Measurements from ENCODE around the gene C4B. TPM values are rescaled to one million over a fixed set of nuclear protein-coding genes. Genes with fewer than 3 reads are reported as not detected.

The C4B gene
- polyA plus RNA-seq, 2 of the 4 experiments (the other 2 are of a cell fraction), result 1.3 TPM

DNA sequence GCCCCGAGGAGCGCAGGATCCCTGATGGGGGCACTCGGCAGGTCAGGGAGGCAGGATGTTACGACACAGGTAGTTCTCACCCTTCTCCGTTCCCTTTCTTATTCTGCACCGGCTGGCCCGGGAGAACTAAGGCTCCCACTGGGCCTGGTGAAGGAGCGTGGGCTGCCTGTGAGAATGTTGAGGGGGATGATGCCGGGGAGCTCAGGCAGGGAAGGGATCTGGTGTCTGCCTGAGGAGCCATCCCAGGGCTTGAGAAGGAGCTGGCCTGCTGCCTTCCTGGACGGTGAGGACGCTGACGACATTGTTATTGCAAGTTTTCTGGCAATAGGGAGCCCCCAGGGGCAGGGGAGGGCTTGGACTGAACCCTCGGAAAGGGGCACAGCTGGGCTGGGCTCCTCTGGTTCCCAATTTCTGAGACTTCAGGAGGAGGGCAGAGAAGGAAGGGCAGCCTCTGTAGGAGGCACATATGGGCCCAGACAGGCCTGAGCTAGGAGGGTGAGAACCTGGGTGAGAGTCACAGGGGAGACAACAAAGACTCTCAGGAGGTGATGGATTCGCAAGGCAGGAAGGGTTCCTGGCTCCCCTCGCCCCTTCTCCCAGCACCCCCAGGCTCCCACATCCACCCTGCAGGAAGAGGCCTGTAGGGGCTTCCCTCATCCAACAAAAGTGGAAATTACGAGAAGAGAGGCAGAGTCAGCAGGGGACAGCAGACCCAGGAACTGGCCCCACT, 56.4 kb downstream of the C4B start:
- DNase-seq (ENCODE audit: low read depth in 1 of 2, low spot score in 1 of 2) (no peak), ATAC-seq (no peak), FAIRE-seq (no peak)
- ChIA-PET POLR2A (no interaction called here), CTCF (interaction anchor here (0.6 kb wide), 1 partner anchor 271 kb away, joined by 4 read pairs; no protein-coding TSS in a partner anchor)
- H3K27ac ChIP-seq, result no peak overlapping the region
- no peak overlapping the region for H3K4me3 ChIP-seq
- 70% methylated on average over 15 of the region's 16 CpGs for WGBS (ENCODE audit: missing lambda C conversion rate)
- no peaks in the 10 kb centered on the region for H3K9me3 ChIP-seq
- TF ChIP-seq ZNF302 (CRISPR knock-in tag; IDR thresholded peaks at IDR 0.05) (no peak), KDM5A (IDR thresholded peaks at IDR 0.05) (no peak), CBX8 (IDR thresholded peaks at IDR 0.05) (no peak), SMC3 (IDR thresholded peaks at IDR 0.05) (no peak), POLR2AphosphoS2 (conservative IDR thresholded peaks at IDR 0.05; ENCODE audit: low read length) (no peak), MAFK (IDR thresholded peaks at IDR 0.05; ENCODE audit: partially characterized antibody) (no peak), JUN (IDR thresholded peaks at IDR 0.05) (no peak), HOXA7 (CRISPR knock-in tag; IDR thresholded peaks at IDR 0.05) (no peak), JUNB (IDR thresholded peaks at IDR 0.05) (no peak), FOSL2 (IDR thresholded peaks at IDR 0.05) (no peak), FOSL2 (CRISPR knock-in tag; IDR thresholded peaks at IDR 0.05) (no peak), RNF2 (IDR thresholded peaks at IDR 0.05; ENCODE audit: borderline replicate concordance, low read depth) (no peak), FOSB (CRISPR knock-in tag; IDR thresholded peaks at IDR 0.05) (no peak)
- TF ChIP-seq, protein P1, sequence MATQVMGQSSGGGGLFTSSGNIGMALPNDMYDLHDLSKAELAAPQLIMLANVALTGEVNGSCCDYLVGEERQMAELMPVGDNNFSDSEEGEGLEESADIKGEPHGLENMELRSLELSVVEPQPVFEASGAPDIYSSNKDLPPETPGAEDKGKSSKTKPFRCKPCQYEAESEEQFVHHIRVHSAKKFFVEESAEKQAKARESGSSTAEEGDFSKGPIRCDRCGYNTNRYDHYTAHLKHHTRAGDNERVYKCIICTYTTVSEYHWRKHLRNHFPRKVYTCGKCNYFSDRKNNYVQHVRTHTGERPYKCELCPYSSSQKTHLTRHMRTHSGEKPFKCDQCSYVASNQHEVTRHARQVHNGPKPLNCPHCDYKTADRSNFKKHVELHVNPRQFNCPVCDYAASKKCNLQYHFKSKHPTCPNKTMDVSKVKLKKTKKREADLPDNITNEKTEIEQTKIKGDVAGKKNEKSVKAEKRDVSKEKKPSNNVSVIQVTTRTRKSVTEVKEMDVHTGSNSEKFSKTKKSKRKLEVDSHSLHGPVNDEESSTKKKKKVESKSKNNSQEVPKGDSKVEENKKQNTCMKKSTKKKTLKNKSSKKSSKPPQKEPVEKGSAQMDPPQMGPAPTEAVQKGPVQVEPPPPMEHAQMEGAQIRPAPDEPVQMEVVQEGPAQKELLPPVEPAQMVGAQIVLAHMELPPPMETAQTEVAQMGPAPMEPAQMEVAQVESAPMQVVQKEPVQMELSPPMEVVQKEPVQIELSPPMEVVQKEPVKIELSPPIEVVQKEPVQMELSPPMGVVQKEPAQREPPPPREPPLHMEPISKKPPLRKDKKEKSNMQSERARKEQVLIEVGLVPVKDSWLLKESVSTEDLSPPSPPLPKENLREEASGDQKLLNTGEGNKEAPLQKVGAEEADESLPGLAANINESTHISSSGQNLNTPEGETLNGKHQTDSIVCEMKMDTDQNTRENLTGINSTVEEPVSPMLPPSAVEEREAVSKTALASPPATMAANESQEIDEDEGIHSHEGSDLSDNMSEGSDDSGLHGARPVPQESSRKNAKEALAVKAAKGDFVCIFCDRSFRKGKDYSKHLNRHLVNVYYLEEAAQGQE (IDR thresholded peaks at IDR 0.05), result no peak
- TF ChIP-seq, protein P2, sequence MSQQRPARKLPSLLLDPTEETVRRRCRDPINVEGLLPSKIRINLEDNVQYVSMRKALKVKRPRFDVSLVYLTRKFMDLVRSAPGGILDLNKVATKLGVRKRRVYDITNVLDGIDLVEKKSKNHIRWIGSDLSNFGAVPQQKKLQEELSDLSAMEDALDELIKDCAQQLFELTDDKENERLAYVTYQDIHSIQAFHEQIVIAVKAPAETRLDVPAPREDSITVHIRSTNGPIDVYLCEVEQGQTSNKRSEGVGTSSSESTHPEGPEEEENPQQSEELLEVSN (IDR thresholded peaks at IDR 0.05; ENCODE audit: borderline replicate concordance, low read depth), result no peak
- no peaks in the 10 kb centered on the region for H3K4me1 ChIP-seq
- H3K4me2 ChIP-seq, result no peak overlapping the region

DNA sequence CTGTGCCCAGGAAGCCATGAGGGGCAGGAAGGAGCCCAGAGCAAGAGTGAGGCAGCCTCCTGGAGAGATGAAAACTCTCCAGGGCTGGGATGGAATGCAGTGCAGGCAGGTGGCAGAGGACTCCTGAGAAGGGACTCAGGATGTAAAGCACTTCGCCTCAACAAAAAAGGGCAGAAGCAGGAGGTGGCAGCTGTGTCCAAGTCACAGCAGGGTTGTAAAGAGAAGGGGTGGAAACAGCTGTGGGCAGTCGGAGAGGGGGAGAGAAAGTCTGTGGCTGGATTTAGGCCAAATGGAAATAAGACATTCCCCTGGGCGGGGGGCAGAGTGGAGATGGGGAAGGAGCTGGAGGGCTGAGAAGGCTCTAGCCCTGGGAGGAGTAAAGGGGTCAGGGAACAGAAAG, 58.5 kb downstream of the C4B start:
- 67% methylated on average over 3 of the region's 3 CpGs for WGBS (ENCODE audit: missing lambda C conversion rate)

More for the DNA sequence above, 58.5 kb downstream of the C4B start:
- FAIRE-seq (no peak), DNase-seq (ENCODE audit: low read depth in 1 of 2, low spot score in 1 of 2) (no peak), ATAC-seq (no peak)
- TF ChIP-seq RCOR1 (IDR thresholded peaks at IDR 0.05; ENCODE audit: low read depth, low read length) (no peak), POLR2AphosphoS2 (conservative IDR thresholded peaks at IDR 0.05; ENCODE audit: low read length) (no peak), KDM5A (IDR thresholded peaks at IDR 0.05) (no peak), EHMT2 (IDR thresholded peaks at IDR 0.05; ENCODE audit: low read depth) (no peak), RFX5 (IDR thresholded peaks at IDR 0.05) (no peak), FOSL2 (IDR thresholded peaks at IDR 0.05) (no peak), FOSL2 (CRISPR knock-in tag; IDR thresholded peaks at IDR 0.05) (no peak), SREBF2 (IDR thresholded peaks at IDR 0.05) (no peak), RNF2 (IDR thresholded peaks at IDR 0.05; ENCODE audit: borderline replicate concordance, low read depth) (no peak), KDM1A (IDR thresholded peaks at IDR 0.05; ENCODE audit: low read depth) (no peak), NR3C1 (IDR thresholded peaks at IDR 0.05) (no peak), MAFK (IDR thresholded peaks at IDR 0.05; ENCODE audit: partially characterized antibody) (no peak), JUNB (IDR thresholded peaks at IDR 0.05) (no peak), BHLHE40 (IDR thresholded peaks at IDR 0.05; ENCODE audit: low read depth, low read length) (no peak), CHD2 (IDR thresholded peaks at IDR 0.05; ENCODE audit: low read length, partially characterized antibody) (no peak), HOXB13 (CRISPR knock-in tag; IDR thresholded peaks at IDR 0.05; ENCODE audit: low read depth) (no peak), NPAS2 (CRISPR knock-in tag; IDR thresholded peaks at IDR 0.05; ENCODE audit: borderline replicate concordance) (no peak), HEYL (CRISPR knock-in tag; IDR thresholded peaks at IDR 0.05) (no peak)
- TF ChIP-seq, protein P3, sequence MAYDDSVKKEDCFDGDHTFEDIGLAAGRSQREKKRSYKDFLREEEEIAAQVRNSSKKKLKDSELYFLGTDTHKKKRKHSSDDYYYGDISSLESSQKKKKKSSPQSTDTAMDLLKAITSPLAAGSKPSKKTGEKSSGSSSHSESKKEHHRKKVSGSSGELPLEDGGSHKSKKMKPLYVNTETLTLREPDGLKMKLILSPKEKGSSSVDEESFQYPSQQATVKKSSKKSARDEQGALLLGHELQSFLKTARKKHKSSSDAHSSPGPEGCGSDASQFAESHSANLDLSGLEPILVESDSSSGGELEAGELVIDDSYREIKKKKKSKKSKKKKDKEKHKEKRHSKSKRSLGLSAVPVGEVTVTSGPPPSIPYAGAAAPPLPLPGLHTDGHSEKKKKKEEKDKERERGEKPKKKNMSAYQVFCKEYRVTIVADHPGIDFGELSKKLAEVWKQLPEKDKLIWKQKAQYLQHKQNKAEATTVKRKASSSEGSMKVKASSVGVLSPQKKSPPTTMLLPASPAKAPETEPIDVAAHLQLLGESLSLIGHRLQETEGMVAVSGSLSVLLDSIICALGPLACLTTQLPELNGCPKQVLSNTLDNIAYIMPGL (CRISPR knock-in tag; IDR thresholded peaks at IDR 0.05; ENCODE audit: borderline replicate concordance), result no peak
- TF ChIP-seq, protein P4, sequence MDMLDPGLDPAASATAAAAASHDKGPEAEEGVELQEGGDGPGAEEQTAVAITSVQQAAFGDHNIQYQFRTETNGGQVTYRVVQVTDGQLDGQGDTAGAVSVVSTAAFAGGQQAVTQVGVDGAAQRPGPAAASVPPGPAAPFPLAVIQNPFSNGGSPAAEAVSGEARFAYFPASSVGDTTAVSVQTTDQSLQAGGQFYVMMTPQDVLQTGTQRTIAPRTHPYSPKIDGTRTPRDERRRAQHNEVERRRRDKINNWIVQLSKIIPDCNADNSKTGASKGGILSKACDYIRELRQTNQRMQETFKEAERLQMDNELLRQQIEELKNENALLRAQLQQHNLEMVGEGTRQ (IDR thresholded peaks at IDR 0.05), result no peak
- TF ChIP-seq, protein P5, sequence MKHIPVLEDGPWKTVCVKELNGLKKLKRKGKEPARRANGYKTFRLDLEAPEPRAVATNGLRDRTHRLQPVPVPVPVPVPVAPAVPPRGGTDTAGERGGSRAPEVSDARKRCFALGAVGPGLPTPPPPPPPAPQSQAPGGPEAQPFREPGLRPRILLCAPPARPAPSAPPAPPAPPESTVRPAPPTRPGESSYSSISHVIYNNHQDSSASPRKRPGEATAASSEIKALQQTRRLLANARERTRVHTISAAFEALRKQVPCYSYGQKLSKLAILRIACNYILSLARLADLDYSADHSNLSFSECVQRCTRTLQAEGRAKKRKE (CRISPR knock-in tag; IDR thresholded peaks at IDR 0.05; ENCODE audit: low read depth), result no peak
- Histone ChIP-seq H3K4me2 (no peak overlapping the region), H3K4me1 (no peaks in the 10 kb centered on the region), H3K27ac (no peak overlapping the region), H3K9me3 (no peaks in the 10 kb centered on the region), H3K4me3 (no peak overlapping the region)
- ChIA-PET POLR2A (no interaction called here), CTCF (interaction anchor here (1.2 to 1.3 kb wide), 2 partner anchors 25 to 31 kb away, joined by 3 read pairs; no protein-coding TSS in a partner anchor)
